Esophagus squamous epithelium (tissue), 5 donors: Measurements from ENCODE around the gene KICS2. TPM values are rescaled to one million over a fixed set of nuclear protein-coding genes. Genes with fewer than 3 reads are reported as not detected.

Experiments used
- DNase-seq: peaks from one replicate; lab custom pipeline; 2025; lab: John Stamatoyannopoulos, UW
- H3K27ac ChIP-seq, 4 donors: fragments of 200-600 bp; sonication (generic); one replicate each; pipeline ENCODE4 v1.5.1; 2016 to 2019; ENCODE audit warnings: mild to moderate bottlenecking in 1 of 4
- H3K27me3 ChIP-seq, 4 donors: fragments of 200-600 bp; sonication (generic); 1 replicate in 3 of 4; 2 replicates in 1 of 4; pipeline versions ENCODE4 v1.5.1 to v1.6.0; 2017 to 2021; ENCODE audit warnings: antibody characterized with exemption in 1 of 4
- H3K36me3 ChIP-seq, 3 donors: fragments of 200-600 bp; sonication (generic); one replicate each; pipeline ENCODE4 v1.5.1; 2016 to 2019
- H3K4me1 ChIP-seq, 3 donors: fragments of 200-600 bp; sonication (generic); one replicate each; pipeline ENCODE4 v1.5.1; 2017 to 2019
- H3K4me3 ChIP-seq, 4 donors: fragments of 200-600 bp; sonication (generic); 1 replicate in 3 of 4; 2 replicates in 1 of 4; pipeline ENCODE4 v1.5.1; 2016 to 2019; ENCODE audit warnings: mild to moderate bottlenecking in 2 of 4, moderate library complexity in 1 of 4
- H3K9me3 ChIP-seq, 3 donors: fragments of 200-600 bp; sonication (generic); one replicate each; pipeline ENCODE4 v1.5.1; 2016 to 2019
- POLR2A ChIP-seq, 4 donors: fragments of 450-650 bp; IDR thresholded peaks; one replicate each; pipeline ENCODE4 v1.6.1; 2017; ENCODE audit warnings: antibody characterized with exemption in 4 of 4, mild to moderate bottlenecking in 4 of 4, moderate library complexity in 3 of 4
- WGBS, 2 donors: methylation state at CpG; one replicate each; pipeline ENCODE4 v1.1.5; 2018; 5-methylcytosine and 5-hydroxymethylcytosine counted together
- intact Hi-C: fragments of 100-400 bp; cut with DNase I; formaldehyde crosslinking; loops from one replicate; pipeline ENCODE4 v1.15.0; 2022
- total RNA-seq, 4 donors: library from RNA; depleted of rRNA; stranded (reverse); fragments of >200 nt; gene quantifications; one replicate each; pipeline ENCODE4 v1.1.0, GENCODE V29; 2016
- TF ChIP-seq, protein P1 (sequence below), 6 experiments: fragments of 450-650 bp in 4 of 6; fragments of 200-600 bp in 2 of 6; sonication (generic) in 2 of 6; IDR thresholded peaks; one replicate each; pipeline ENCODE4 v1.5.1; 2016 to 2019; ENCODE audit warnings: antibody characterized with exemption in 6 of 6, mild to moderate bottlenecking in 4 of 6, moderate library complexity in 4 of 6
- donor health status: DM: yes; HTN: yes; CAD: no.

Gene KICS2
- total RNA-seq, 4 donors from 2014 or later, result 6.2 to 15.8 (median 9.8) TPM

DNA sequence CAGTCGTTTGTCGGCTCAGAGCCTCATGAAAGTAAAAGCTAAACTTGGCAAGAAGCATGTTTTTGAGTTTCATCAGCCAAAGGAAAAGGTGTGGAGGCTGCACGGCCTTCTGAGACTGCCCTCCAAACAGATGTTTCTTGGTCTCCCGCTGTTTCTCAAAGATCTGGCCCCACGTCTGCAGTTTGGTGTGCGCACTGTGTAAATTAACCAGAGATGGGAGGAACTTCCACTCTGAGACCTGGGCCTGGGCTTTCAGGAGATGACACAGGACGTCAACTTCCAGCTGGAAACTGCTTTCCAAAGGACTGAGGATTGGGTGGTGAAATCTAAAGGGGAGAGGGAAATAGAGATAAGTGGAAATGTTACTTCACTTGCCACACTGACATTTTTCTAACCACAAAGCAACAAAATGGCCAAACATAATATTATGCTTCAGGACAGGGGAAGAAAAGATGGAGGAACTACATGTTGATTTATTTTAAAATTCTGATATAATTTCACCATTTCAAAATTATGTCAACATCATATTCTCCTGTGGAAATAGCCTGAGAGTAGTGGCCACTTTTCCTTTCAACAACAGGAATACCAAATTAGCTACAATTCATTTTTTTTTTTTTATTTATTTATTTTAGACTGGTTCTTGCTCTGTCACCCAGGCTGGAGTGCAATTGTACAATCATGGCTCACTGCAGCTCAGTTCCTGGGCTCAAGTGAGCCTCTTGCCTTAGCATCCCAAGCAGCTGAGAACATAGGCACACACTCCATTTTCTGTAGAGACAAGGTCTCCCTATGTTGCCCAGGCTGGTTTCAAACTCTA is 27.6 kb downstream of the KICS2 start:
- Histone ChIP-seq H3K4me3 (no peak overlapping the region), H3K27me3 (no peaks in the 10 kb centered on the region), H3K36me3 (peaks cover 0 to 35% (median 0%) of the 10 kb centered on the region in 3 donors), H3K9me3 (no peaks in the 10 kb centered on the region), H3K4me1 (no peaks in the 10 kb centered on the region), H3K27ac (no peak overlapping the region)
- intact Hi-C loops, result no loop called here
- no peak for DNase-seq
- TF ChIP-seq POLR2A (IDR thresholded peaks at IDR 0.05), result no peak
- TF ChIP-seq, protein P1, sequence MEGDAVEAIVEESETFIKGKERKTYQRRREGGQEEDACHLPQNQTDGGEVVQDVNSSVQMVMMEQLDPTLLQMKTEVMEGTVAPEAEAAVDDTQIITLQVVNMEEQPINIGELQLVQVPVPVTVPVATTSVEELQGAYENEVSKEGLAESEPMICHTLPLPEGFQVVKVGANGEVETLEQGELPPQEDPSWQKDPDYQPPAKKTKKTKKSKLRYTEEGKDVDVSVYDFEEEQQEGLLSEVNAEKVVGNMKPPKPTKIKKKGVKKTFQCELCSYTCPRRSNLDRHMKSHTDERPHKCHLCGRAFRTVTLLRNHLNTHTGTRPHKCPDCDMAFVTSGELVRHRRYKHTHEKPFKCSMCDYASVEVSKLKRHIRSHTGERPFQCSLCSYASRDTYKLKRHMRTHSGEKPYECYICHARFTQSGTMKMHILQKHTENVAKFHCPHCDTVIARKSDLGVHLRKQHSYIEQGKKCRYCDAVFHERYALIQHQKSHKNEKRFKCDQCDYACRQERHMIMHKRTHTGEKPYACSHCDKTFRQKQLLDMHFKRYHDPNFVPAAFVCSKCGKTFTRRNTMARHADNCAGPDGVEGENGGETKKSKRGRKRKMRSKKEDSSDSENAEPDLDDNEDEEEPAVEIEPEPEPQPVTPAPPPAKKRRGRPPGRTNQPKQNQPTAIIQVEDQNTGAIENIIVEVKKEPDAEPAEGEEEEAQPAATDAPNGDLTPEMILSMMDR (IDR thresholded peaks at IDR 0.05), result no peak
- 86 to 88% methylated on average over 6 to 7 of the region's 7 CpGs for WGBS, 2 donors

DNA sequence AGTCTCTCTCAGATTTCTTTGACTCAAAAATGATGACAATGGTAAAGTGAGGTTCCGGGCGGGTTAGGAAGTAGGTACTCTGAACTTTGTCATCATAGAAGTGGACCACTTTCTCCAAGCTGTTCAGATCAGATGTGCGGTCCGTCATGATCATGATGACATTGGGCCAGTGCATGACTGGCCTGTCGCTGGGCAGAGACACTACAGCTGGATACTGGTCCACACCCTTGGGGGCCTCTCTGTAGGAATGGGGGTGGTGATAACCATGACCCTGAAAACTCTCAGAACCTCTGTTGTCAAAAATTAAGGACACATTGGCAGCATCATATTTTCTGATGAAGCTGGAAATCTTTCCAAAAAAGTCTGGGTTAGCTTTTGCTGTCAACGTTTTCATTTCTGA is 28.2 kb downstream of the KICS2 start:
- DNase-seq, result no peak
- WGBS, 2 donors, result 91 to 92% methylated on average over 5 to 6 of the region's 6 CpGs
- H3K27me3 ChIP-seq, result no peaks in the 10 kb centered on the region
- H3K36me3 ChIP-seq, result peaks cover 0 to 35% (median 0%) of the 10 kb centered on the region in 3 donors
- TF ChIP-seq POLR2A (IDR thresholded peaks at IDR 0.05), result no peak
- TF ChIP-seq, protein P1 (IDR thresholded peaks at IDR 0.05), result no peak
- H3K9me3 ChIP-seq, result no peaks in the 10 kb centered on the region
- no peak overlapping the region for H3K27ac ChIP-seq
- H3K4me1 ChIP-seq, result no peaks in the 10 kb centered on the region
- no peak overlapping the region for H3K4me3 ChIP-seq
- intact Hi-C loops, result no loop called here

GRCh38 chr12:64192644-64193444 is 29.3 kb downstream of the KICS2 start:
- Histone ChIP-seq H3K27ac (no peak overlapping the region), H3K36me3 (peaks cover 0 to 35% (median 0%) of the 10 kb centered on the region in 3 donors), H3K4me3 (no peak overlapping the region), H3K27me3 (no peaks in the 10 kb centered on the region), H3K4me1 (peaks cover 0 to 3% (median 0%) of the 10 kb centered on the region in 3 donors), H3K9me3 (no peaks in the 10 kb centered on the region)
- intact Hi-C loops, result no loop called here
- DNase-seq, result no peak
- 76 to 85% methylated on average over 7 of the region's 7 CpGs for WGBS, 2 donors
- no peak for TF ChIP-seq POLR2A (IDR thresholded peaks at IDR 0.05)
- TF ChIP-seq, protein P1 (IDR thresholded peaks at IDR 0.05), result no peak

GRCh38 chr12:64190140-64190539 is 32.0 kb downstream of the KICS2 start:
- H3K4me3 ChIP-seq, result no peak overlapping the region
- no peak for TF ChIP-seq POLR2A (IDR thresholded peaks at IDR 0.05)
- TF ChIP-seq, protein P1 (IDR thresholded peaks at IDR 0.05), result no peak
- intact Hi-C loops, result no loop called here
- H3K27me3 ChIP-seq, result no peaks in the 10 kb centered on the region
- DNase-seq, result no peak
- peaks cover 0 to 17% (median 4%) of the 10 kb centered on the region in 3 donors for H3K4me1 ChIP-seq
- H3K27ac ChIP-seq, result no peak overlapping the region
- H3K9me3 ChIP-seq, result no peaks in the 10 kb centered on the region
- peaks cover 0 to 33% (median 0%) of the 10 kb centered on the region in 3 donors for H3K36me3 ChIP-seq

DNA sequence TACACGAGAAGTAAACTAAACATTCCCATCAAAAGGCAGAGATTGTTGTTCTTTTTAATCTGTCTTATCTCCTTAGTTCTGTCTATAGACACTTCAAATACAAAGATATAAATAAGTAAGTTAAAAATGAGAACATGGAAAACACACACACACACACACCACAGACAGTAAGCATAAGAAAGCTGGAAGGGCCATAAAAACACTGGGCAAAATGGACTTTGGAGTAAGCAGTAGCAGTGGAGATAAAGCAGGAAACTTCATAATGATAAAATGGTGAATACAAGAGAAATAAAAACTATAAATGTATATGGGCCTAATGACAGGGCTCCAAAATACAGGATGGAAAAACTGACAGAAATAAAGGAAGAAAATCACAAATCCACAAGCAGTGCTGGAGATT is 32.6 kb downstream of the KICS2 start:
- Histone ChIP-seq H3K4me1 (peaks cover 0 to 17% (median 4%) of the 10 kb centered on the region in 3 donors), H3K27ac (no peak overlapping the region), H3K36me3 (peaks cover 0 to 27% (median 0%) of the 10 kb centered on the region in 3 donors), H3K27me3 (no peaks in the 10 kb centered on the region), H3K4me3 (no peak overlapping the region), H3K9me3 (no peaks in the 10 kb centered on the region)
- TF ChIP-seq POLR2A (IDR thresholded peaks at IDR 0.05), result no peak
- TF ChIP-seq, protein P1 (IDR thresholded peaks at IDR 0.05), result no peak
- intact Hi-C loops, result loop anchor here (10.0 kb wide), 1 partner anchor 345 kb away; the partner anchor contains the start of gene SRGAP1
- 79 to 92% methylated on average over 1 of the region's 1 CpG for WGBS, 2 donors
- DNase-seq, result no peak
